T-helper 1 cell treated with Interleukin-12 subunit alpha and Interleukin-12 subunit beta and Interleukin-4 antibody, amounts not matched to agents 30 ng/mL and 1 ng/mL, for 36 hours (primary cell): ENCODE measurements around the gene DUOXA1. TPM values are rescaled to one million over a fixed set of nuclear protein-coding genes. Genes with fewer than 3 reads are reported as not detected.

Source experiments
- intact Hi-C: fragments of 100-400 bp; cut with micrococcal nuclease; formaldehyde crosslinking; loops from one replicate; pipeline ENCODE4 v1.15.1; 2024
- total RNA-seq: library from RNA; stranded (reverse); gene quantifications from 2 replicates; pipeline ENCODE4 v1.2.3, GENCODE V29; 2022

Gene DUOXA1, protein sequence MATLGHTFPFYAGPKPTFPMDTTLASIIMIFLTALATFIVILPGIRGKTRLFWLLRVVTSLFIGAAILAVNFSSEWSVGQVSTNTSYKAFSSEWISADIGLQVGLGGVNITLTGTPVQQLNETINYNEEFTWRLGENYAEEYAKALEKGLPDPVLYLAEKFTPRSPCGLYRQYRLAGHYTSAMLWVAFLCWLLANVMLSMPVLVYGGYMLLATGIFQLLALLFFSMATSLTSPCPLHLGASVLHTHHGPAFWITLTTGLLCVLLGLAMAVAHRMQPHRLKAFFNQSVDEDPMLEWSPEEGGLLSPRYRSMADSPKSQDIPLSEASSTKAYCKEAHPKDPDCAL
- 0.42 TPM in 1 of 2 replicates, not detected in the other for total RNA-seq

- intact Hi-C loops = no loop called here
Observed at GRCh38 chr15:45129651-45130129, at the start of gene DUOXA1, which contains the start of gene DUOX1. Gene DUOXA1 (minus strand): TSS chr15:45129879. CDS start chr15:45123014, 6,865 bp downstream. Gene DUOX1 (plus strand): TSS chr15:45129994. CDS start chr15:45131967, 1,973 bp downstream.

DNA sequence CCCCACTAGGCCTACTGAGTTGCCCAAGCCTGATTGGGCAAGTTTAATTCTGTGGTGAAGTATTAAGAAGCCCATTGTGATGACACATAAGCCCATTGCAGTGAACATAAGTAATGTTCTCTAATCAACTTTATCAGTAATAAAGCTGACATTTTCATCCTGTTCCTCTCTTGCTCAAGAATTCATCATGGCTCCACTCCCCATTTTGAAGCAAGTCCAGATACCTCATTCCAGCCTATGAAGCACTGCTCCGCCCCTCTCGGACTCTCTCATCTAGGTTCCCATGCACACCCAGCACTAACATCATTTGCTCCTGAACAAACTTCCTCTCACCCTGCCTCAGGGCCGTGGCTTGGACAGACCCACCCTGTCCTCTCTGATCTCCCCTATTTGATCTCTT, 47.6 kb upstream of the DUOXA1 start:
- intact Hi-C loops = no loop called here

DNA sequence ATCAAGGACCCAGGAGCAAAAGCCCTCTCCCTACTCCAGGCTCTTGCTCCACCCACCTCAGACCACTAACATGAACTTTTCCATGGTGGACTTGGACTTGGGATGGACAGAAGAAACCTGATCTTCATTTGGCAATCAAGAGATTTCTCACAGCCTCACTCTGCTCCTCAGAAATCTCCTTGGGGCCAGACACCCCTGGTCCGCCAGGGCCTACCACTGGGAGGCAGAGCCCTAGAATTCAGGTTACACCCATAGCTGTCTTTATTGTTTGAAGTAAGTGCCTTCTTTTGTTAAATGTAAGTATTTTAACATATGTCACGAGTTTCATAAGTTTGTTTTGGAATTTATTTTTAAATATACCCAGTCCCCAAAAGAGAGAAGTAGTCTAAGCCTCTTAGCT, 44.9 kb upstream of the DUOXA1 start:
- intact Hi-C loops = no loop called here

GRCh38 chr15:45174069-45174468, 44.4 kb upstream of the DUOXA1 start:
- intact Hi-C loops = no loop called here

- intact Hi-C loops = no loop called here
Observed at GRCh38 chr15:45171912-45172311, 42.2 kb upstream of the DUOXA1 start.

DNA sequence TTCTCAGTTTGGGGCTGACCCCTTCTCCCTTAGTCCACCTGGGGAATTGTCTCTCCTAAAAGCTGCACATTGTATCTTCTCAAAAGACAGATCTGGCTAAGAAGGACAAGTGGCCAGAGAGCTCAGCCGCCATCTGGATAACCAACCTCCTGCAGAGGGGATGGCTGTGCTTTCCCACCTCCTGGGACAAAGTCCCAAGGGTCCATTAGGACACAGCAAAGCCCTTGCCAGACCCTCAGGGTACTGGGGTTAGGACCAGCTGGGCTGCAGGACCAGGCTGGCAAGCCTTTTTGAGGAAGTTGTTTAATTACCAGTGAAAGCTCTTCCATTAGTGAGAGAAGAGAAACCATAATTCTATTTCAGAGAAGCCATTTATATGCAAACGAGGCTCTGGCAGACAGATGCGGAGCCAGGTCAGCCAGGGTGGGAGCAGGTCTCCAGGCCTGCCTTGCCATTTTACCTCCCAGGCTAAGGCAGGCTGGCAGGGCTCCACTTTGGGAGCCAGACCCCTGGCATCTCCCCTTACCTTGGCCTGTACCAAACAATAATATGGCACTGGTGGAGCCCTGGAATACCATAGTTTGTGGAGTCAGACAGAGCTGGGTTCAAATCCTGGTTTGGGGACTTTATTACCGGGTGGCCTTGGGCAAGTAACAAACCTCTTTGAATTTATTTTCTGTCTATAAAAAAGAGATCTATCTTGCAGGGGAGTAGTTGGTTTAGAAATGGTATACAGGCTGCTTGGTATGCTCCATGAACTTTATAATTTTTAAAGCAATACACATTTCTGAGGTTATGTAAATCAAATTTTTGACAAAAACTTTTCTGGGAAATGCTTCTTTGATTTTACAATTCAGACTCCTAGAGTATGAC, 40.2 kb upstream of the DUOXA1 start:
- intact Hi-C loops = loop anchor here (5.0 kb wide), 1 partner anchor 148 kb away; the partner anchor contains the start of gene SORD

DNA sequence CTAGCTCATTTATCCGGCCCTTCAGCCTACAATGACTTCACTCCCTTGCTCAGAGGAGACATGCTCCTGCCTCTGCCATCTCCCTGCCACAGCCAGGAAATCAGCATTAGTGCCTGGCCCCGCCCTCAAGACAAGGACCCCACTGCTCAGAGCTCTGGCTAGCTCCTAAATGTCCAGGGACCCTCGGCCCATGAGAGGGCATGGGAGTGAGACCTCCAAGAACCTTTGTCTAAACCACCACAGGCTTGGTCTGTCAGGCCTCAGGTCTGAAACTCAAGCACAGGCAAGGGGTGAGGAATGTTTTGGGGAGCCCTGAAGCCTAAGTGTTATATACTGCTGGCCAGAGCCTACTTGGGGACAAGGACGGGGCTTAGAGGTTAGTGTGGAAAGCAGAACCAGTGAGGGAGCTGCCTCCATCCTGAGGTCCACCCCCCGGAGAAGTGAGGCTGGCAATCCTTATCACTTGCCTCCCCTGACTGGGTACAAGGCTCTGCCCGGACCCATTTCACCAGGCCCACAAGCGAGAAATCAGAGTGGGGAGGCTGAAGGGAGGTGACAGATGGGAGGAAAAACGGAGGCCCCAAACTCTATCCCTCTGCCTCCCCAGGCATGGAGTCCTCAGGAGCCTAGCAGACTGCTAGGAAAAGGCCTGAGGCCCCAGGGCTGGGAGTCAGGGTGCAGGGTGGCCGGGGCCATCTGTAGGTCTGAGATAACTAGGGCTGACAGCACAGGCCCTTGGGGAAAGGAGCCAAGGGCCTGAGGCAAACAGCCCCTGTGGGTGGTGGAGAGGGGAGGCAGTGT, 39.3 kb upstream of the DUOXA1 start:
- intact Hi-C loops = loop anchor here (5.0 kb wide), 1 partner anchor 147 kb away; the partner anchor contains the start of gene SORD

DNA sequence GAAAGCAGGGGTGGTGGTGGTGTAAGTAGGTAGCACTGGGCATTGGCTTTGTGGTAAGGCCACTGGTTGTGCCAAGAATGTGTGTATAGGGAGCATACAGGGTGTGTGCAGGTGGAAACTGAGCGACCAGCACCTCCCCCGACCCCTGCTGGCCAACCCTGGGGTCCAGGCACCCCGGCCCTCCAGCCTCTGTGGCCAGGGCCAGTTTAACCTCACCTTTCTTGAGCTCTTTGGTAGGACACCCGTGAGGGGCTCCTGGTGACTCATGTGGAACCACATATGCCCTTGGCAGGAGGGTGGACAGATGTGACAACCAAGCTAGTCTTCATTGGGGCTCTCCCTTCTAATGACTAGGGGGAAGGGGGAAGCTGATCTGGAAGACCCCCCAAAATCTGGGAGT, 38.6 kb upstream of the DUOXA1 start:
- intact Hi-C loops = loop anchor here (5.0 kb wide), 1 partner anchor 146 kb away; the partner anchor contains the start of gene SORD

DNA sequence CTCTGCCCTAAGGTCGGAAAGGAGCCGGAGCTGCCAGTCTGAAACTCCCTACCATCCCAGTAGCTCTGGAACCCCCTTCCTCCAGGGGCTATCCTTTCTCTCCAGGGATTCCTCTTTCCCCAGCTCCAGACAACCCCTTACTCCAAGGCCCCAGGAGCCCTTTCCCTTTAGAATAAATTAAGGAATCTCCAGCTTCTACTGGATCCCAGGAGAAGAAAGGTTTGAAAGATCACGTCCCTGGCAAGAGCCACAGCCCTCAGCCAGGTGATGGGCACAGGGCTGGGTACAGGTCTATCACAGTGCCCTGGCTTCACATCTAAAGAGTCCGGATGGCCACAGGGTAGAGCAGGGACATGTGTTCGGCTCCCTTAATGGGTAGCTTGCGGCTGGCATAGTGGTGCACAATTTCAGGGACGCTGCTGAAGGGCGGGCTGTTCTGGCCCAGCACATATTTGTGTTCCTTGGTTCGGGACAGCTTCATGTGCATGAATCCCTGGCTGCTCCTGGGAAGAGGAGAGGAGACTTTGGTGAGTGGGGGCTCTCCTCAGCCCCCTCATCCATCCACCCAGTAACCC, 38.0 kb upstream of the DUOXA1 start:
- intact Hi-C loops = loop anchor here (1.0 to 5.0 kb wide), 7 partner anchors 21 to 232 kb away; partner anchors contain the start of gene SORD

- intact Hi-C loops = loop anchor here (1.0 to 5.0 kb wide), 7 partner anchors 21 to 232 kb away; partner anchors contain the start of gene SORD
Observed at GRCh38 chr15:45166834-45167630, 37.4 kb upstream of the DUOXA1 start.

DNA sequence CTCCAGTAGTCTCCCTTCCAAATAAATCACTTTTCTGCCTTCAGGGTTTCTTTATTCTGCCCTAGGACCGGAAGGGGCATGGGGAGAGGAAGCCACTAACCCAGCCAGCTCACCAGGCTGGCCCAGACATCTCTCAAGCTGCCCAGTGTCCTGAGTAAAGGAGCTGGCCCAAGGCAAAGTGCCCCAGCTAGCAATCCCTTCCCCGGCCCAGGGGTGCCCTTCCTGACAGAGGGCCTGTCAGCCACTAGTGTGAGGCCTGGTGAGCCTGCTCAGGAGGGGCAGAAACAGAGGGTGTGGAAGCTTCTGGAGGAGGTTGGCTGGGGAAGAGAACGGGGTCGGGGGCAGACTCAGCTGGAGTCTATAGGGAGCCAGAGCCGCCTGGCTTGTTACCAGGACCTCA, 35.9 kb upstream of the DUOXA1 start:
- intact Hi-C loops = loop anchor here (5.0 kb wide), 1 partner anchor 143 kb away; the partner anchor contains the start of gene SORD

- intact Hi-C loops = loop anchor here (5.0 kb wide), 1 partner anchor 143 kb away; the partner anchor contains the start of gene SORD
Observed at GRCh38 chr15:45164914-45165313, 35.2 kb upstream of the DUOXA1 start.

GRCh38 chr15:45163508-45163856, 33.8 kb upstream of the DUOXA1 start:
- intact Hi-C loops = loop anchor here (1.0 kb wide), 2 partner anchors 116 to 295 kb away; no protein-coding TSS in a partner anchor

DNA sequence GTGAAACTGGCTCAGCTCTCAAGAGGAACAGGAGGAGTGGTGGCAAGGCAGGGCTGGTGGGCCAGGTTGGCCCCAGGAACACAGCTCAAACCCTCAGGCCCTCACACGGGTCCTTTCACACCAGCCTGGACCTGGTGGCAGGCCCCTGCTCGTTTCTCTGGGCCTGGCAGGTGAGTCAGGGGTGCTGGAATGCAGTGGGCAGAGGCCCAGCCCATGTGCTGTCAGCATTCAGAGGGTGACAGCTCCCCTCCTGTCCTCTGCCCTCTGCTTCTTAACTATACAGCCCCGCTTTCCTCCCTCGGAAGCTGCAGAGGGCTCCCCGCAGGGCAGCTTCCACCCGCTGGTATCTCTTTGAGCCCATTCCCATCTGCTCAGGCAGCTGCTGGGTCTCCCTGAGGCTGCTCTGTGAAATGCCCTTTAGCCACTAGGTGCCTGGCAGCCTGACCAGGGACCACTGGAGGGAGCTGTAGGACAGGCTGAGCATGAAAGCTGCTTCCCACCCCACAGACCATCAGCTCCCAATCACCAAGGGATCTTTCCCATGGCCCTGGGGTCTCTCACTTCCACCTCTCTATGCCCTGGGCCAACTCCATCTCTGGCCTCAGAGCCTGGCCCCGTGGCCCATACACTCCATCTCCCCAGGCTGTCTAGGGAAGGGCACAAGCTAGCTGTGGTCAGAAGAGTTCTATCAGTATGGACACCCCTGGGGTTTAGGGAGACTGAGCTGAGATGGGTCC, 33.3 kb upstream of the DUOXA1 start:
- intact Hi-C loops = loop anchor here (1.0 kb wide), 2 partner anchors 116 to 295 kb away; no protein-coding TSS in a partner anchor

DNA sequence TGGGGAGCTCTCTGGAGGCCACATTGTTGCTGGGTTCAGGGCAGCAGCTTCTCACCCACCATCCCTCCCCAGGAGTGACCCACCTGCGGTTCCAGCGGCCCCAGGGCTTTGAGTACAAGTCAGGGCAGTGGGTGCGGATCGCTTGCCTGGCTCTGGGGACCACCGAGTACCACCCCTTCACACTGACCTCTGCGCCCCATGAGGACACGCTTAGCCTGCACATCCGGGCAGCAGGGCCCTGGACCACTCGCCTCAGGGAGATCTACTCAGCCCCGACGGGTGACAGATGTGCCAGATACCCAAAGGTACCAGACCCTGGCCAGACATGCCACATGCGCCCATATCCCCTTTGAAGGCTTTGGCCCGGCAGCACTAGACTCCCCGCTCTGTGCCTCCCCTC, 32.0 kb upstream of the DUOXA1 start:
- intact Hi-C loops = no loop called here

DNA sequence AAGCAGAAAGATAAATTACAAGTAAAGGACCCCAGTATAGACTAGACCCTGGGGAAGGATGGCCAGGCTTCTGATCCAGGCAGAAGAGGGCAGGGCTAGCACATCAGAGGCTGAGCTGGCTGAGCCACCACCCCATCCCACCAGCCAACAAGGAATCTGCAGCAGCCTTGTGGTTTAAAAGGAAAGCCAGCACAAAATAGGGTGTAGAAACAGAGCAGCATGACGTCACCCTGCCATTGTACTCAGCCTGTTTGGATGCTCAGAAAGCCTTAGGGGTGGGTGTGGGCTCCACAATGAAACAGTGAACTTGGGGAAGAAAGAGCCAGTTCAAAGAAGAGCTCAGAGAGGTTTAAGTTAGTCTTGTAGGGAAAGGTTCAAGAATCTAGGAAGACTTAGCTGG, 28.3 kb upstream of the DUOXA1 start:
- intact Hi-C loops = no loop called here

DNA sequence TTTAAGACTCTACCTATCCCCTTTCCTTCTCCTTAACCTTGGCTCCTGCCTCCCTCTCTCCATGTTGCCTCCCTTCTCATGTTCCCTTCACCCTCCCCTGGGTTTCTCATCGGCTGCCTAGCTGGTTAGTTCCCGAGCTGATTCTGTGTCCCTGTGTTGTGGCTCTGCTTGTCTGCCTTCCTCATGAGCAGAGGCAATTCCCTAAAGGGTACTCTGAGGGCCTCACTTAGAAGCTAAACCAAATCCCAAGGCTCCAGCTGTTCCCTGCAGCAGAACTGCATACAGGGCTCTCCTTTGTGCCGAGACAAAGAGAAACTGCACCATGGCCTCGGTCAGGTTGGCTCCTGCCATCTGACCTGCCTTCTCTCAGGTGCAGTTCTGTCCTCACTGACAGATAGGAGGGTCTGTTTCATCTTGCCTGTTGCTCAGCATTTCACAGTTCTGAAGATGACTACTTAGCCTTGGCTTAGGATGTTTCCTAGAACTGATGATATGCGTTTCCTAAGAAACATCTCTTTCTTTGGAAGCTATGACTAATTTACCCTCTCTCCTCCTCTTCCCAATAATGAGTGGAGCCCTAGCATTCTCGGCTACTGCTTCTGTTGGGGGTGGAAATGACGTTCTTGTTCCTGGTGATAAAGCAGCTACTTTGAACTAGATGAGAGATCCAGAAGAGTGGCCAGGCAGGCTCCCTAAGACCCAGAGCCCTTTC, 27.2 kb upstream of the DUOXA1 start:
- intact Hi-C loops = no loop called here

DNA sequence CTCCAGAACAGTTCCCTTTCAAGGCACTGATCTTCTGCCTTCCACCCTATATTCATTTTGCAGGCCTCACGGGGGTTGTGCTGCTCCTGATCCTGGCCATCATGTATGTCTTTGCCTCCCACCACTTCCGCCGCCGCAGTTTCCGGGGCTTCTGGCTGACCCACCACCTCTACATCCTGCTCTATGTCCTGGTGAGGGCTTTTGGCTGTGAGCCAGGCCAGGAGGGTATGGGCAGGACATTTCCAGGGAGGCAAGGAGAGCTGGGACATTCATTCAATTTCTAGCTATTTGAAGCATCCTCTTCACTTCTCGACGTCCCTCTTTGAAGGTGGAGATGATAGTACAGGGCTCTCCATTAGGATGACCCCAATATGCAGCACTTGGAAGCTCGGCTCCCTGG, 26.1 kb upstream of the DUOXA1 start:
- intact Hi-C loops = no loop called here
